ENCODE data around the gene VAMP5.

VAMP5 gene

DNA sequence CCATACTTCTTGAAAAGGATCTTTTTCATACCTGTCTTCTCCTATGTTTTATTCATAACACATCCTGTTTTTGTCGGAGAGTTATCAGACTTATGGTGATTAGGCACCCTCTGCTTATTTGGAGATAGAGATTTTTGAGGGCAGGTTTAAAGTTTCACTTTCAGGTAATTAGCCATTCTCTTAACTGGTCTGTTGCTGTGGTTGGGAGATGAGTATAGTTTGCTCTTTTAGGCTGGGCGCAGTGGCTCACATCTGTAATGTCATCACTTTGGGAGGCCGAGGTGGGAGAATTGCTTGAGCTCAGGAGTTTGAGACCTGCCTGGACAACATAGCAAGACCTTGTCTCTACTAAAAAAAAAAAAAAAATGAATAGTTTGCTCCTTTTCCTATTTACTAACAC lies 58.5 kb downstream of the VAMP5 start:
- peak; percentile 8 for DNase-seq

All from CD4-positive, alpha-beta T cell treated with Interleukin-21 for 1 hour (primary cell).